Gastrocnemius medialis (tissue), 4 donors: Measurements from ENCODE around the gene SCN3A. TPM values are rescaled to one million over a fixed set of nuclear protein-coding genes. Genes with fewer than 3 reads are reported as not detected.

ENCODE experiments used
- ATAC-seq, 2 donors: fragments of 150-250 bp; one replicate each; pipeline ENCODE4 v1.9.1; 2016
- DNase-seq, 2 donors: peaks; one replicate each; pipeline ENCODE4 v3.0.0-alpha.2; 2019
- H3K27ac ChIP-seq, 4 donors: fragments of 200-600 bp; sonication (generic); 1 replicate in 1 of 4; 2 replicates in 3 of 4; pipeline ENCODE4 v1.5.1; 2016 to 2018; ENCODE audit warnings: mild to moderate bottlenecking in 2 of 4, moderate library complexity in 1 of 4
- H3K27me3 ChIP-seq, 3 donors: fragments of 200-600 bp; sonication (generic) in 2 of 3; 1 replicate in 1 of 3; 2 replicates in 2 of 3; pipeline versions ENCODE4 v1.5.1 to v1.6.0; 2016 to 2019; ENCODE audit warnings: mild to moderate bottlenecking in 1 of 3, moderate library complexity in 1 of 3
- H3K36me3 ChIP-seq, 2 donors: fragments of 200-600 bp; sonication (generic) in 1 of 2; one replicate each; pipeline ENCODE4 v1.5.1; 2017 to 2018
- H3K4me1 ChIP-seq, 2 donors: fragments of 200-600 bp; sonication (generic) in 1 of 2; one replicate each; pipeline ENCODE4 v1.5.1; 2016 to 2017; ENCODE audit warnings: mild to moderate bottlenecking in 2 of 2
- H3K4me3 ChIP-seq, 4 donors: fragments of 200-600 bp; sonication (generic) in 3 of 4; 1 replicate in 1 of 4; 2 replicates in 3 of 4; pipeline ENCODE4 v1.5.1; 2016 to 2019; ENCODE audit warnings: mild to moderate bottlenecking in 2 of 4
- H3K9me3 ChIP-seq, 3 donors: fragments of 200-600 bp; sonication (generic) in 2 of 3; 1 replicate in 1 of 3; 2 replicates in 2 of 3; pipeline ENCODE4 v1.5.1; 2016 to 2019
- POLR2A ChIP-seq, 2 donors: fragments of 450-650 bp; IDR thresholded peaks; one replicate each; pipeline ENCODE4 v1.6.1; 2017; ENCODE audit warnings: antibody characterized with exemption in 2 of 2, mild to moderate bottlenecking in 2 of 2, moderate library complexity in 2 of 2
- in situ Hi-C, 4 donors: fragments of 200-750 bp; cut with MboI; loops; one replicate each; pipeline versions ENCODE4 v1.15.0 to v1.8.0; 2017; ENCODE audit warnings: low sequenced_read_pairs in 4 of 4
- intact Hi-C: fragments of 100-400 bp; cut with DNase I; formaldehyde crosslinking; loops from one replicate; pipeline ENCODE4 v1.15.1; 2023; ENCODE audit warnings: low total_unique reads
- total RNA-seq, 4 donors: library from RNA; depleted of rRNA; stranded (reverse); fragments of >200 nt; gene quantifications; one replicate each; pipeline versions ENCODE4 v1.1.0 to v1.2.3, GENCODE V29; 2016
- TF ChIP-seq, protein P1 (sequence below), 5 experiments: fragments of 450-650 bp in 3 of 5; fragments of 200-600 bp in 2 of 5; sonication (generic) in 2 of 5; IDR thresholded peaks in 4 of 5; conservative IDR thresholded peaks in 1 of 5; 1 replicate in 4 of 5; 2 replicates in 1 of 5; pipeline ENCODE4 v1.5.1; 2016 to 2019; ENCODE audit warnings: antibody characterized with exemption in 5 of 5, mild to moderate bottlenecking in 3 of 5, moderate library complexity in 3 of 5

Gene SCN3A
- total RNA-seq, 4 donors from 2014 or later, result 0.53 to 1.8 (median 1.3) TPM

DNA sequence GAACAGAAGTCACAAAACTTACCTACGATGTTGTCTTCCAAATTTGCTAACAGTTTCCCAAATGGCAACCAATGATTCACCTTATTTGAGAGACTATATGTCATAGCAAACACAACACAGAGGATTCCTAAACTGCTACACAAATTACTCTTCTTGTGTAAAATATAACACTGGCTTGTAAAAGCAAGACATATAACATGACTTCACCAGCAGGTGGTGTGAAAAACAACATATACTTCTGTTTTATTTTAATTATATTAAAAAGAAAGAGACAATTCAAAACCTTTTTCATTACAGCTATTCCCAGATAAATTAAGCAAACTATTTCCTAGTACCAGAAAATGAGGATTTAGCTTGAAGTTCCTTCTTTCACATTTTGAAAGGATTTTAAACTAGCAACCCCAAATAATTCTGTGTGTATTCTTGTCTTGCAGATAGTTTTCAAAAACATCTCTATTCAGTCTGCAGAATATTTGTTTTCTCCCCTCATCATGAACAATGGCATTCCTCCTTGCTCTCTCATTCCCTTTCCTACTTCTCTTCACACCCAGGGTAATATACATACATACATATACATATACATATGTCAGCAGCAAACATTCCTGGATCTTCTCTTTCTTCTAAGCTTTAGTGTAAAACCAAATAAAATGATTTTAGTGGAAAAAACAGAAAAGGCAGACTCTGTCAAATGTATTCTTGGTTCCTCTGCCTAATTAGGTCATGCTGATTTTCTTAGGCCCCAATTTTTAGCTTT is 62.1 kb downstream of the SCN3A start:
- DNase-seq (no peak), ATAC-seq (no peak)
- Histone ChIP-seq H3K9me3 (no peaks in the 10 kb centered on the region), H3K4me3 (no peak overlapping the region), H3K36me3 (no peaks in the 10 kb centered on the region), H3K27me3 (no peaks in the 10 kb centered on the region), H3K27ac (no peak overlapping the region), H3K4me1 (no peaks in the 10 kb centered on the region)
- intact Hi-C loops (no loop called here), in situ Hi-C loops (no loop called here)
- TF ChIP-seq, protein P1, sequence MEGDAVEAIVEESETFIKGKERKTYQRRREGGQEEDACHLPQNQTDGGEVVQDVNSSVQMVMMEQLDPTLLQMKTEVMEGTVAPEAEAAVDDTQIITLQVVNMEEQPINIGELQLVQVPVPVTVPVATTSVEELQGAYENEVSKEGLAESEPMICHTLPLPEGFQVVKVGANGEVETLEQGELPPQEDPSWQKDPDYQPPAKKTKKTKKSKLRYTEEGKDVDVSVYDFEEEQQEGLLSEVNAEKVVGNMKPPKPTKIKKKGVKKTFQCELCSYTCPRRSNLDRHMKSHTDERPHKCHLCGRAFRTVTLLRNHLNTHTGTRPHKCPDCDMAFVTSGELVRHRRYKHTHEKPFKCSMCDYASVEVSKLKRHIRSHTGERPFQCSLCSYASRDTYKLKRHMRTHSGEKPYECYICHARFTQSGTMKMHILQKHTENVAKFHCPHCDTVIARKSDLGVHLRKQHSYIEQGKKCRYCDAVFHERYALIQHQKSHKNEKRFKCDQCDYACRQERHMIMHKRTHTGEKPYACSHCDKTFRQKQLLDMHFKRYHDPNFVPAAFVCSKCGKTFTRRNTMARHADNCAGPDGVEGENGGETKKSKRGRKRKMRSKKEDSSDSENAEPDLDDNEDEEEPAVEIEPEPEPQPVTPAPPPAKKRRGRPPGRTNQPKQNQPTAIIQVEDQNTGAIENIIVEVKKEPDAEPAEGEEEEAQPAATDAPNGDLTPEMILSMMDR (IDR thresholded peaks at IDR 0.05 in 4 of 5, conservative IDR thresholded peaks at IDR 0.05 in 1 of 5), result no peak
- TF ChIP-seq POLR2A (IDR thresholded peaks at IDR 0.05), result no peak

- TF ChIP-seq POLR2A (IDR thresholded peaks at IDR 0.05), result no peak
- TF ChIP-seq, protein P1 (IDR thresholded peaks at IDR 0.05 in 4 of 5, conservative IDR thresholded peaks at IDR 0.05 in 1 of 5), result no peak
- Histone ChIP-seq H3K4me1 (no peaks in the 10 kb centered on the region), H3K27ac (no peak overlapping the region), H3K27me3 (no peaks in the 10 kb centered on the region), H3K4me3 (no peak overlapping the region), H3K36me3 (no peaks in the 10 kb centered on the region), H3K9me3 (no peaks in the 10 kb centered on the region)
- DNase-seq, result no peak
- in situ Hi-C loops, result no loop called here
- intact Hi-C loops, result no loop called here
- no peak for ATAC-seq
These were observed 77.6 kb downstream of the SCN3A start for GRCh38 chr2:165126244-165126643.

GRCh38 chr2:165122521-165122920 is 81.3 kb downstream of the SCN3A start:
- no peaks in the 10 kb centered on the region for H3K27me3 ChIP-seq
- H3K27ac ChIP-seq, result no peak overlapping the region
- TF ChIP-seq, protein P1 (IDR thresholded peaks at IDR 0.05 in 4 of 5, conservative IDR thresholded peaks at IDR 0.05 in 1 of 5), result no peak
- no peak for TF ChIP-seq POLR2A (IDR thresholded peaks at IDR 0.05)
- DNase-seq (no peak), ATAC-seq (no peak)
- no peaks in the 10 kb centered on the region for H3K4me1 ChIP-seq
- intact Hi-C loops (no loop called here), in situ Hi-C loops (no loop called here)
- no peak overlapping the region for H3K4me3 ChIP-seq
- H3K36me3 ChIP-seq, result no peaks in the 10 kb centered on the region
- H3K9me3 ChIP-seq, result no peaks in the 10 kb centered on the region

DNA sequence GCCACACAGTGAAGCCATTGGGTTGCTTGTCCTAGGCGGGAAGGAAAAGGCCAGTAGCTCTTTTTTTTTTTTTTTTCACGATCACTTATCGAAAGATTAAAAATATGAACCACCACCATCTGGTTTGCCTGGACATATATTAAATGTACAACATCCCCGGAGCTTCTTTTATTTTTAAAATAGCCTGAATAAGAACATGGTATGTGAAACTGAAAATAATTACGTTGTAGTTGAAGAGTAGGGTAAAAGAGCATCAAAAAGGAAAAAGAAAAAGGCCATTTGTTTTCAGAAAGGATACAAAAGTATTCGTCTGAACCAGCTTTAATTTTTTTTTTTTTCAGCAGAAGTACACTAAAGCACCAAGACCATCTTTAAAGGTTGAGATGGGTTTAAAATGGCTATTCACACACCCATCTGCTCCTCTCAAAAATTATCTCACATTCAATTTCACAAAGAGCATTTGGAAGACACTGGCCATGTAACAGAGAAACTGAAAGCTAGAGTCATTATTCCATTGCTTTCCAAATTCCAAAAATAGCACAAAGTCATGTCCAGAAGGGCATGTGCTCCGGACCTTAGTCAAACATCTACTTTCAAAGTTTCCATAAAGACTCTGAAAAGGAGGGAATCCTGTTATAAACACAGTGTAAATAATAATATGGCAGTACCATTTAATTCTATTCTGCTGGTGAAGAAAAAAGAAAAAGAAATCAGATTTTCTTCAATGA is 82.9 kb downstream of the SCN3A start:
- DNase-seq, result no peak
- Histone ChIP-seq H3K27ac (no peak overlapping the region), H3K4me1 (no peaks in the 10 kb centered on the region), H3K9me3 (no peaks in the 10 kb centered on the region), H3K27me3 (no peaks in the 10 kb centered on the region), H3K4me3 (no peak overlapping the region), H3K36me3 (no peaks in the 10 kb centered on the region)
- ATAC-seq, result no peak
- no peak for TF ChIP-seq POLR2A (IDR thresholded peaks at IDR 0.05)
- TF ChIP-seq, protein P1 (IDR thresholded peaks at IDR 0.05 in 4 of 5, conservative IDR thresholded peaks at IDR 0.05 in 1 of 5), result no peak
- intact Hi-C loops, result no loop called here
- in situ Hi-C loops, result no loop called here
